EL (cell line): ENCODE results near the gene RYR1.

Experiments used
- DNase-seq: peaks from one replicate; pipeline ENCODE4 v3.0.0-alpha.2; 2016

The RYR1 gene

GRCh38 chr19:38429055-38429810, 4.3 kb upstream of the RYR1 start:
- DNase-seq: no peak

- DNase-seq: no peak
Measured at GRCh38 chr19:38429811-38430156, 3.7 kb upstream of the RYR1 start.

- no peak for DNase-seq
Measured at GRCh38 chr19:38430931-38431330, 2.6 kb upstream of the RYR1 start.

GRCh38 chr19:38434549-38435051, 1.1 kb downstream of the RYR1 start:
- DNase-seq: no peak

- no peak for DNase-seq
Measured at GRCh38 chr19:38437295-38437694, 3.8 kb downstream of the RYR1 start.

GRCh38 chr19:38437917-38438316, 4.4 kb downstream of the RYR1 start:
- no peak for DNase-seq

- no peak for DNase-seq
Measured at GRCh38 chr19:38440592-38440991, 7.1 kb downstream of the RYR1 start.

- DNase-seq: no peak
Measured at GRCh38 chr19:38441657-38442348, 8.3 kb downstream of the RYR1 start.

GRCh38 chr19:38442736-38443135, 9.2 kb downstream of the RYR1 start:
- DNase-seq: no peak

- no peak for DNase-seq
Measured at GRCh38 chr19:38443458-38443999, 10.0 kb downstream of the RYR1 start.

- no peak for DNase-seq
Measured at GRCh38 chr19:38444026-38444425, 10.5 kb downstream of the RYR1 start.

- no peak for DNase-seq
Measured at GRCh38 chr19:38445362-38445761, 11.9 kb downstream of the RYR1 start.

- DNase-seq: no peak
Measured at GRCh38 chr19:38448225-38448624, 14.7 kb downstream of the RYR1 start.

GRCh38 chr19:38449518-38449917, 16.0 kb downstream of the RYR1 start:
- DNase-seq: no peak

GRCh38 chr19:38451036-38451435, 17.5 kb downstream of the RYR1 start:
- DNase-seq: no peak

GRCh38 chr19:38451629-38452028, 18.1 kb downstream of the RYR1 start:
- DNase-seq: no peak

- no peak for DNase-seq
Measured at GRCh38 chr19:38452430-38453366, 19.2 kb downstream of the RYR1 start.

GRCh38 chr19:38453596-38453995, 20.1 kb downstream of the RYR1 start:
- DNase-seq: no peak

GRCh38 chr19:38455031-38455430, 21.5 kb downstream of the RYR1 start:
- peak; percentile 11 for DNase-seq

- no peak for DNase-seq
Measured at GRCh38 chr19:38457202-38457601, 23.7 kb downstream of the RYR1 start.

- DNase-seq: no peak
Measured at GRCh38 chr19:38457690-38458405, 24.4 kb downstream of the RYR1 start.

GRCh38 chr19:38458991-38459390, 25.5 kb downstream of the RYR1 start:
- DNase-seq: no peak
